ENCODE data around the gene ROGDI. TPM values are rescaled to one million over a fixed set of nuclear protein-coding genes. Genes with fewer than 3 reads are reported as not detected.

The ROGDI gene
- total and polyA plus RNA-seq, 2 donors (not counting 3 experiments of a cell fraction or from before 2014, with no cell fraction given) = 12.0 to 36.9 TPM

DNA sequence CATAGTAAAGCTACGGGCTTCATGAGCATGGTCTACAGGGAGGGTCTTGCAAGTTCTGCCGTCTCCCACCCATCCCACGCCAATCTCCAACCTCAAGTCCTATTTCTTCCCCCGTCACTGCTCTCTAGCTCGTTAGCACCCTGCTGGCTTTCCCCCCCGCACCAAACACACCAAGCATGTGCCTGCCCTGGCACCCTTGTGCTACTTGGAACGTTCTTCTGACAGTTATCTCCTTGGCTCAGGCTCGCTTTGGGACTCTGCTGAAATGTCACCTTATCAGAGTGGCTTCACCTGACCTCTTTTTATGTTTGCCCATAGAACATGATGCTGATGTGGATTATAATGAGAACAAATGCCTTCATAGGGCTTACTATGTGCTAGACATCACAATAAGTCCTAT lies 22.8 kb upstream of the ROGDI start:
- Histone ChIP-seq H3K4me3 (replicated peaks in 1 of 3; ENCODE audit: insufficient read depth in 1 of 3, low read depth in 1 of 3, low read length in 3 of 3) (no peak overlapping the region), H4K20me1 (replicated peaks; ENCODE audit: control insufficient read depth, extremely low read depth, insufficient read depth, low read length) (no peaks in the 10 kb centered on the region), H3K4me1 (ENCODE audit: control insufficient read depth, extremely low read depth, insufficient read depth, low read length) (no peaks in the 10 kb centered on the region), H2AFZ (ENCODE audit: low read depth, low read length) (no peak overlapping the region), H3K9me3 (replicated peaks; ENCODE audit: control insufficient read depth, insufficient read depth, low read length) (no peaks in the 10 kb centered on the region), H3K9me1 (replicated peaks; ENCODE audit: control insufficient read depth, extremely low read depth, insufficient read depth, low read length) (no peaks in the 10 kb centered on the region), H3K9ac (replicated peaks; ENCODE audit: extremely low read depth, insufficient read depth, low read length) (no peak overlapping the region), H3K27ac (ENCODE audit: insufficient read depth, low read depth, low read length) (no peak overlapping the region), H3K36me3 (ENCODE audit: control insufficient read depth in 2 of 2, extremely low read depth in 1 of 2, insufficient read depth in 2 of 2, low read length in 2 of 2) (peaks cover 32 to 53% of the 10 kb centered on the region in 2 experiments), H3K4me2 (ENCODE audit: insufficient read depth, low read length) (no peak overlapping the region), H3K27me3 (ENCODE audit: control insufficient read depth in 2 of 2, insufficient read depth in 2 of 2, low read length in 2 of 2) (no peaks in the 10 kb centered on the region), H3K79me2 (ENCODE audit: control insufficient read depth, insufficient read depth, low read length) (no peaks in the 10 kb centered on the region)
- FAIRE-seq (no peak), DNase-seq (ENCODE audit: low read depth, low spot score) (no peak)
- intact Hi-C loops (cut with micrococcal nuclease) (no loop called here), dilution Hi-C loops (cut with MboI; ENCODE audit: extremely low pct_ligation_motif_present, low sequenced_read_pairs) (no loop called here)
- no peak for TF ChIP-seq MYC (IDR thresholded peaks at IDR 0.05; ENCODE audit: low read depth, low read length)
- TF ChIP-seq GATA2 (IDR thresholded peaks at IDR 0.05; ENCODE audit: insufficient read depth, insufficient read length, low read depth, low read length) = no peak
- TF ChIP-seq POLR2A (IDR thresholded peaks at IDR 0.05; ENCODE audit: low read depth, low read length) = no peak
- TF ChIP-seq EZH2 (IDR thresholded peaks at IDR 0.05; ENCODE audit: borderline replicate concordance, low read depth, low read length, severe bottlenecking) = no peak
- no peak for TF ChIP-seq POLR2AphosphoS5 (IDR thresholded peaks at IDR 0.05; ENCODE audit: insufficient read depth, low read depth, low read length)
- TF ChIP-seq MAX (IDR thresholded peaks at IDR 0.05; ENCODE audit: insufficient read depth, insufficient read length) = no peak
- TF ChIP-seq FOS (IDR thresholded peaks at IDR 0.05; ENCODE audit: borderline replicate concordance, insufficient read depth, low read length) = no peak
- TF ChIP-seq CTCF (IDR thresholded peaks at IDR 0.05; ENCODE audit: extremely low read depth in 1 of 2, insufficient read depth in 1 of 2, low read depth in 1 of 2, low read length in 2 of 2) = no peak
- TF ChIP-seq JUN (IDR thresholded peaks at IDR 0.05; ENCODE audit: borderline replicate concordance, insufficient read depth, insufficient read length, low read depth) = no peak
- no TSS peak for BruUV-seq (replicated peaks)
- ChIA-PET POLR2A (no interaction called here), CTCF (no interaction called here)
